GM18526 (cell line): ENCODE measurements around the gene TRAPPC11.

Experiments
- POLR2A ChIP-seq: IDR thresholded peaks from 3 replicates; pipeline ENCODE4 v1.6.1; 2011; ENCODE audit not compliant: insufficient read length; ENCODE audit errors: extremely low read depth

The TRAPPC11 gene

GRCh38 chr4:183659029-183659871 lies at the start of gene TRAPPC11, which contains the start of gene RWDD4:
TSS of gene TRAPPC11 (plus strand) at chr4:183659293. CDS start at chr4:183663868, 4,575 bp downstream.
TSS of gene RWDD4 (minus strand) at chr4:183659185. CDS start at chr4:183658952, 233 bp downstream.
- TF ChIP-seq POLR2A: peak; percentile 51

GRCh38 chr4:183610033-183610432 lies 49.1 kb upstream of the TRAPPC11 start:
- no peak for TF ChIP-seq POLR2A

- no peak for TF ChIP-seq POLR2A
Measured at GRCh38 chr4:183610613-183611012, 48.5 kb upstream of the TRAPPC11 start.

GRCh38 chr4:183611210-183611830 lies 47.8 kb upstream of the TRAPPC11 start:
- no peak for TF ChIP-seq POLR2A

- no peak for TF ChIP-seq POLR2A
Measured at GRCh38 chr4:183612329-183613250, 46.5 kb upstream of the TRAPPC11 start.

- no peak for TF ChIP-seq POLR2A
Measured at GRCh38 chr4:183617075-183617474, 42.0 kb upstream of the TRAPPC11 start.

GRCh38 chr4:183618681-183619080 lies 40.4 kb upstream of the TRAPPC11 start:
- TF ChIP-seq POLR2A: no peak

- no peak for TF ChIP-seq POLR2A
Measured at GRCh38 chr4:183620421-183620820, 38.7 kb upstream of the TRAPPC11 start.

GRCh38 chr4:183621875-183622274 lies 37.2 kb upstream of the TRAPPC11 start:
- TF ChIP-seq POLR2A: no peak

GRCh38 chr4:183624548-183624947 lies 34.5 kb upstream of the TRAPPC11 start:
- no peak for TF ChIP-seq POLR2A

GRCh38 chr4:183626168-183626567 lies 32.9 kb upstream of the TRAPPC11 start:
- no peak for TF ChIP-seq POLR2A

GRCh38 chr4:183627979-183628588 lies 31.0 kb upstream of the TRAPPC11 start:
- no peak for TF ChIP-seq POLR2A

- TF ChIP-seq POLR2A: no peak
Measured at GRCh38 chr4:183631577-183632198, 27.4 kb upstream of the TRAPPC11 start.

GRCh38 chr4:183632689-183633088 lies 26.4 kb upstream of the TRAPPC11 start:
- no peak for TF ChIP-seq POLR2A
